K562 (cell line): ENCODE results near the gene AP2M1. TPM values are rescaled to one million over a fixed set of nuclear protein-coding genes. Genes with fewer than 3 reads are reported as not detected.

Experiments used
- ARNT ChIP-seq, 2 experiments: fragments of 450-650 bp; IDR thresholded peaks; 2 replicates each; pipeline ENCODE4 v1.6.1; 2016; ENCODE audit warnings: mild to moderate bottlenecking in 1 of 2
- BCOR ChIP-seq: fragments of 450-650 bp; IDR thresholded peaks from 2 replicates; pipeline ENCODE4 v1.6.1; 2016
- CAMTA2 ChIP-seq: fragments of 250-450 bp; sonication (Bioruptor Pico); conservative IDR thresholded peaks from 2 replicates; pipeline ENCODE4 v1.5.1; 2022
- CXXC5 ChIP-seq: fragments of 250-450 bp; sonication (Bioruptor Pico); IDR thresholded peaks from 2 replicates; pipeline ENCODE4 v1.8.0; 2022; ENCODE audit warnings: inconsistent platforms, mild to moderate bottlenecking, moderate library complexity
- ESRRA ChIP-seq: fragments of 450-650 bp; IDR thresholded peaks from 2 replicates; pipeline ENCODE4 v1.6.1; 2014; ENCODE audit warnings: low read depth, mild to moderate bottlenecking, moderate library complexity, borderline replicate concordance
- ETS2 ChIP-seq: IDR thresholded peaks from 2 replicates; pipeline ENCODE4 v1.6.1; 2016; ENCODE audit warnings: borderline replicate concordance, missing genetic modification characterization, mild to moderate bottlenecking, moderate library complexity, missing compliant biosample characterization; ENCODE audit not compliant: poor library complexity, severe bottlenecking
- ETV6 ChIP-seq, 3 experiments: fragments of 150-350 bp in 1 of 3; sonication (generic) in 1 of 3; formaldehyde crosslinking in 1 of 3; IDR thresholded peaks; 2 replicates each; pipeline versions ENCODE4 v1.6.1 to v1.8.0; 2014 to 2022; ENCODE audit warnings: borderline replicate concordance in 2 of 3, low read depth in 2 of 3, antibody characterized with exemption in 1 of 3, low read length in 1 of 3, mild to moderate bottlenecking in 1 of 3, missing genetic modification reagents in 1 of 3
- MCM2 ChIP-seq: fragments of 450-650 bp; IDR thresholded peaks from 2 replicates; pipeline ENCODE4 v1.6.1; 2017; ENCODE audit warnings: low read depth, mild to moderate bottlenecking
- NBN ChIP-seq: fragments of 450-650 bp; IDR thresholded peaks from 2 replicates; pipeline ENCODE4 v1.6.1; 2016; ENCODE audit warnings: low read depth, mild to moderate bottlenecking
- NELFE ChIP-seq: IDR thresholded peaks from 2 replicates; pipeline ENCODE4 v1.6.1; 2011; ENCODE audit warnings: mild to moderate bottlenecking; ENCODE audit not compliant: insufficient read depth, insufficient read length
- NONO ChIP-seq, 2 experiments: fragments of 200-400 bp in 1 of 2; fragments of 450-650 bp in 1 of 2; formaldehyde crosslinking in 1 of 2; IDR thresholded peaks; 2 replicates each; pipeline ENCODE4 v1.6.1; 2017; ENCODE audit warnings: low read depth in 2 of 2, mild to moderate bottlenecking in 2 of 2, moderate library complexity in 2 of 2, low read length in 1 of 2
- POLR2AphosphoS5 ChIP-seq: IDR thresholded peaks from 2 replicates; pipeline ENCODE4 v1.6.1; 2011; ENCODE audit warnings: mild to moderate bottlenecking, low read depth, low read length, moderate library complexity; ENCODE audit not compliant: control insufficient read depth, insufficient read depth
- RERE ChIP-seq: sonication (generic); formaldehyde crosslinking; IDR thresholded peaks from 2 replicates; pipeline ENCODE4 v1.8.0; 2023; ENCODE audit warnings: missing genetic modification reagents, mild to moderate bottlenecking, borderline replicate concordance
- SP2 ChIP-seq: IDR thresholded peaks from 2 replicates; pipeline ENCODE4 v1.6.1; 2011; ENCODE audit warnings: mild to moderate bottlenecking, low read depth, low read length, moderate library complexity; ENCODE audit not compliant: poor library complexity, severe bottlenecking; ENCODE audit errors: extremely low read depth
- ZNF507 ChIP-seq: conservative IDR thresholded peaks from 2 replicates; pipeline ENCODE4 v1.6.1; 2017; ENCODE audit warnings: missing genetic modification characterization, missing compliant biosample characterization
- ZNF561 ChIP-seq: fragments of 450-650 bp; formaldehyde crosslinking; conservative IDR thresholded peaks from 2 replicates; pipeline ENCODE4 v1.4.0; 2020; ENCODE audit warnings: mild to moderate bottlenecking, moderate library complexity
- ZNF717 ChIP-seq: fragments of 250-450 bp; sonication (Bioruptor Pico); IDR thresholded peaks from 2 replicates; pipeline ENCODE4 v1.5.0; 2021
- ZNF75A ChIP-seq: fragments of 450-650 bp; formaldehyde crosslinking; IDR thresholded peaks from 2 replicates; pipeline ENCODE4 v1.4.0; 2020; ENCODE audit warnings: mild to moderate bottlenecking
- ZNF778 ChIP-seq: fragments of 450-650 bp; formaldehyde crosslinking; IDR thresholded peaks from 2 replicates; pipeline ENCODE4 v1.4.0; 2020; ENCODE audit warnings: mild to moderate bottlenecking, moderate library complexity
- polyA plus RNA-seq, 8 experiments: library from polyadenylated mRNA; depleted of rRNA in 4 of 8; stranded (reverse) in 5 of 8; unstranded in 3 of 8; fragments of >200 nt; fragmentation: Nextera tagmentation in 2 of 8; fragmentation: Illumina TruSeq in 1 of 8; extraction: Ambion mirVana in 2 of 8; extraction: Trizol in 1 of 8; gene quantifications; 2 replicates each; pipeline versions ENCODE4 v1.2.1 to v1.2.3, GENCODE V29; 2011 to 2014; ENCODE audit warnings: inconsistent platforms in 1 of 8, missing spikeins in 1 of 8
- total RNA-seq, 7 experiments: library from RNA; depleted of rRNA in 6 of 7; stranded (reverse); fragments of >200 nt in 6 of 7; fragmentation: Illumina TruSeq in 2 of 7; extraction: Trizol in 2 of 7; gene quantifications; 2 replicates each; pipeline versions ENCODE4 v1.2.1 to v1.2.3, GENCODE V29; 2011 to 2021; ENCODE audit warnings: low replicate concordance in 1 of 7

AP2M1 gene
- total and polyA plus RNA-seq, 9 of the 15 experiments (the other 6 are each of a cell fraction or from before 2014, with no cell fraction given) = 118 to 505 (median 296) TPM

GRCh38 chr3:184133840-184134745 lies 40.6 kb upstream of the AP2M1 start (continued):
- no peak for TF ChIP-seq ETS2
- peak; percentile 36 to 63; a peak in 2 of 4 replicates for TF ChIP-seq ARNT (IDR thresholded peaks at IDR 0.05)
- no peak for TF ChIP-seq ZNF717
- TF ChIP-seq ZNF561 = no peak
- no peak for TF ChIP-seq ETV6 (IDR thresholded peaks at IDR 0.05; ENCODE audit: borderline replicate concordance in 1 of 2, low read depth in 2 of 2, low read length in 1 of 2)
- TF ChIP-seq ETV6 (CRISPR knock-in tag; IDR thresholded peaks at IDR 0.05; ENCODE audit: borderline replicate concordance) = no peak
- peak; percentile 41; the same call in 1 of the 2 replicates for TF ChIP-seq POLR2AphosphoS5
- TF ChIP-seq NONO (IDR thresholded peaks at IDR 0.05; ENCODE audit: low read depth in 2 of 2, low read length in 1 of 2) = no peak
- TF ChIP-seq RERE (CRISPR knock-in tag) = no peak
- TF ChIP-seq ZNF778 (CRISPR knock-in tag) = no peak
- TF ChIP-seq SP2 = no peak
- no peak; the same call in 1 of the 2 replicates for TF ChIP-seq ESRRA
- TF ChIP-seq CAMTA2 (CRISPR knock-in tag) = no peak
- no peak; the same call in 1 of the 2 replicates for TF ChIP-seq NBN
- no peak for TF ChIP-seq NELFE
- TF ChIP-seq MCM2 = no peak
- no peak for TF ChIP-seq BCOR
- TF ChIP-seq ZNF75A = no peak
- TF ChIP-seq CXXC5 (CRISPR knock-in tag) = peak; percentile 81
- no peak for TF ChIP-seq ZNF507 (tag)
